IMR-90 (cell line): ENCODE measurements around the gene ZC3H7B. TPM values are rescaled to one million over a fixed set of nuclear protein-coding genes. Genes with fewer than 3 reads are reported as not detected.

ENCODE experiments used
- ATAC-seq: fragments of 200-7000 bp; cut with Tn5 transposase; 2 replicates; pipeline ENCODE4 v1.9.1; 2020; ENCODE audit warnings: low read depth, mild to moderate bottlenecking, moderate library complexity
- BruUV-seq: library from RNA; stranded (reverse); fragments of 400-500 nt; replicated peaks from 2 replicates; lab custom pipeline; 2021; lab: Mats Ljungman, UMichigan
- CTCF ChIA-PET: fragments of 300-600 bp; formaldehyde crosslinking; extraction: SDS; loops from one replicate; lab custom pipeline; 2021; ENCODE audit warnings: antibody characterized with exemption; lab: Yijun Ruan, JAX
- POLR2A ChIA-PET: fragments of 300-600 bp; sonication (Branson Sonifier 250); formaldehyde crosslinking; loops from one replicate; lab custom pipeline; 2022; ENCODE audit warnings: antibody characterized with exemption; ENCODE audit not compliant: unreplicated experiment; lab: Charles Lee
- DNase-seq: peaks from one replicate; pipeline ENCODE4 v3.0.0; 2013
- H2AFZ ChIP-seq: replicated peaks from 2 replicates; pipeline ENCODE3; 2013; ENCODE audit warnings: low read length, mild to moderate bottlenecking; ENCODE audit not compliant: poor library complexity
- H2AK5ac ChIP-seq: 2 replicates; pipeline ENCODE4 v1.6.1; 2013; ENCODE audit warnings: low read depth, low read length, inconsistent platforms
- H2AK9ac ChIP-seq: replicated peaks from 2 replicates; pipeline ENCODE3; 2013; ENCODE audit warnings: mild to moderate bottlenecking, low read depth, low read length, moderate library complexity; ENCODE audit not compliant: poor library complexity
- H2BK120ac ChIP-seq: 2 replicates; pipeline ENCODE4 v1.6.1; 2013; ENCODE audit warnings: low read depth, low read length, inconsistent platforms
- H2BK15ac ChIP-seq: 3 replicates; pipeline ENCODE4 v1.6.1; 2013; ENCODE audit warnings: low read depth, low read length, inconsistent platforms
- H2BK20ac ChIP-seq: 2 replicates; pipeline ENCODE4 v1.6.1; 2013; ENCODE audit warnings: low read depth, mild to moderate bottlenecking, inconsistent platforms, low read length, moderate library complexity
- H2BK5ac ChIP-seq: 2 replicates; pipeline ENCODE4 v1.6.1; 2013; ENCODE audit warnings: mild to moderate bottlenecking, low read depth, low read length, inconsistent platforms; ENCODE audit not compliant: poor library complexity, severe bottlenecking
- H3K14ac ChIP-seq: replicated peaks from 2 replicates; pipeline ENCODE4 v1.6.1; 2013; ENCODE audit warnings: low read depth, low read length, inconsistent platforms
- H3K18ac ChIP-seq: 2 replicates; pipeline ENCODE4 v1.6.1; 2013; ENCODE audit warnings: low read depth, low read length, control low read depth
- H3K23ac ChIP-seq: 2 replicates; pipeline ENCODE4 v1.6.1; 2013; ENCODE audit warnings: low read depth, low read length, inconsistent platforms
- H3K27ac ChIP-seq: 2 replicates; pipeline ENCODE4 v1.5.1; 2013; ENCODE audit warnings: mild to moderate bottlenecking, control low read depth, low read length; ENCODE audit not compliant: insufficient read depth
- H3K27me3 ChIP-seq: 2 replicates; pipeline ENCODE4 v1.6.1; 2013; ENCODE audit warnings: low read length; ENCODE audit not compliant: control insufficient read depth, insufficient read depth
- H3K36me3 ChIP-seq: 2 replicates; pipeline ENCODE4 v1.6.1; 2013; ENCODE audit warnings: low read length, mixed read lengths; ENCODE audit not compliant: control insufficient read depth, insufficient read depth
- H3K4ac ChIP-seq: 2 replicates; pipeline ENCODE4 v1.6.1; 2013; ENCODE audit warnings: low read depth, low read length, inconsistent platforms
- H3K4me1 ChIP-seq: 2 replicates; pipeline ENCODE4 v1.6.1; 2013; ENCODE audit warnings: low read length, mixed read lengths; ENCODE audit not compliant: control insufficient read depth, insufficient read depth
- H3K4me2 ChIP-seq: 2 replicates; pipeline ENCODE4 v1.6.1; 2013; ENCODE audit warnings: low read depth, mild to moderate bottlenecking, control low read depth, low read length, moderate library complexity
- H3K4me3 ChIP-seq: 2 replicates; pipeline ENCODE4 v1.5.1; 2013; ENCODE audit warnings: low read depth, mild to moderate bottlenecking, control low read depth, low read length, moderate library complexity; ENCODE audit not compliant: insufficient read depth
- H3K56ac ChIP-seq: 2 replicates; pipeline ENCODE4 v1.6.1; 2013; ENCODE audit warnings: low read length, inconsistent platforms; ENCODE audit not compliant: insufficient read depth; ENCODE audit errors: extremely low read depth
- H3K79me1 ChIP-seq, 2 experiments: 2 replicates each; pipeline ENCODE4 v1.6.1; 2013; ENCODE audit warnings: low read length in 2 of 2, inconsistent platforms in 1 of 2, low read depth in 1 of 2
- H3K9ac ChIP-seq: 2 replicates; pipeline ENCODE4 v1.6.1; 2013; ENCODE audit warnings: low read depth, low read length, control low read depth
- H3K9me1 ChIP-seq: 2 replicates; pipeline ENCODE4 v1.6.1; 2013; ENCODE audit warnings: low read length, inconsistent platforms; ENCODE audit not compliant: insufficient read depth
- H3K9me3 ChIP-seq: 2 replicates; pipeline ENCODE4 v1.6.1; 2013; ENCODE audit warnings: low read length; ENCODE audit not compliant: control insufficient read depth, insufficient read depth
- H4K20me1 ChIP-seq: 2 replicates; pipeline ENCODE4 v1.6.1; 2013; ENCODE audit warnings: low read length, inconsistent platforms; ENCODE audit not compliant: insufficient read depth
- H4K5ac ChIP-seq: 2 replicates; pipeline ENCODE4 v1.6.1; 2013; ENCODE audit warnings: mild to moderate bottlenecking, low read depth, low read length, control low read depth
- H4K8ac ChIP-seq, 2 experiments: 2 replicates each; pipeline ENCODE4 v1.6.1; 2013; ENCODE audit warnings: low read depth in 2 of 2, low read length in 2 of 2, control low read depth in 1 of 2, inconsistent platforms in 1 of 2
- H4K91ac ChIP-seq: 2 replicates; pipeline ENCODE4 v1.6.1; 2013; ENCODE audit warnings: low read depth, low read length, inconsistent platforms; ENCODE audit not compliant: insufficient read depth
- BHLHE40 ChIP-seq: fragments of 150-350 bp; IDR thresholded peaks from 2 replicates; pipeline ENCODE4 v1.6.1; 2016; ENCODE audit warnings: mild to moderate bottlenecking, low read depth, low read length
- CEBPB ChIP-seq: IDR thresholded peaks from 2 replicates; pipeline ENCODE4 v1.6.1; 2012; ENCODE audit warnings: low read depth, low read length, improper control_type of control experiment
- CHD1 ChIP-seq: IDR thresholded peaks from 2 replicates; pipeline ENCODE4 v1.6.1; 2012; ENCODE audit warnings: low read depth, low read length, improper control_type of control experiment
- CTCF ChIP-seq: conservative IDR thresholded peaks from 2 replicates; pipeline ENCODE4 v1.5.1; 2012; ENCODE audit warnings: mild to moderate bottlenecking, low read depth, low read length, improper control_type of control experiment
- ELK1 ChIP-seq: fragments of 150-350 bp; IDR thresholded peaks from 2 replicates; pipeline ENCODE4 v1.6.1; 2016; ENCODE audit warnings: low read depth, mild to moderate bottlenecking, low read length, moderate library complexity, borderline replicate concordance
- FOS ChIP-seq: fragments of 150-350 bp; IDR thresholded peaks from 2 replicates; pipeline ENCODE4 v1.6.1; 2016; ENCODE audit warnings: low read depth, low read length
- MAFK ChIP-seq: IDR thresholded peaks from 2 replicates; pipeline ENCODE4 v1.6.1; 2012; ENCODE audit warnings: low read depth, low read length, improper control_type of control experiment
- MAZ ChIP-seq: IDR thresholded peaks from 2 replicates; pipeline ENCODE4 v1.6.1; 2012; ENCODE audit warnings: low read depth, mild to moderate bottlenecking, low read length, improper control_type of control experiment, moderate library complexity, borderline replicate concordance
- MXI1 ChIP-seq: IDR thresholded peaks from 2 replicates; pipeline ENCODE4 v1.6.1; 2012; ENCODE audit warnings: low read depth, mild to moderate bottlenecking, low read length, moderate library complexity, borderline replicate concordance
- NFE2L2 ChIP-seq: fragments of 150-350 bp; IDR thresholded peaks from 2 replicates; pipeline ENCODE4 v1.6.1; 2016; ENCODE audit warnings: low read depth, mild to moderate bottlenecking, low read length
- POLR2A ChIP-seq: IDR thresholded peaks from 2 replicates; pipeline ENCODE4 v1.6.1; 2012; ENCODE audit warnings: mild to moderate bottlenecking, low read depth, low read length
- RAD21 ChIP-seq: IDR thresholded peaks from 2 replicates; pipeline ENCODE4 v1.6.1; 2012; ENCODE audit warnings: low read length, improper control_type of control experiment
- RCOR1 ChIP-seq: IDR thresholded peaks from 2 replicates; pipeline ENCODE4 v1.6.1; 2012; ENCODE audit warnings: mild to moderate bottlenecking, low read length, improper control_type of control experiment; ENCODE audit not compliant: insufficient replicate concordance
- RFX5 ChIP-seq: IDR thresholded peaks from 2 replicates; pipeline ENCODE4 v1.8.0; 2012; ENCODE audit warnings: low read depth, mild to moderate bottlenecking, low read length, moderate library complexity
- SMC3 ChIP-seq: fragments of 150-350 bp; IDR thresholded peaks from 2 replicates; pipeline ENCODE4 v1.6.1; 2016; ENCODE audit warnings: low read depth, mild to moderate bottlenecking, antibody characterized with exemption, low read length, moderate library complexity
- USF2 ChIP-seq: fragments of 150-350 bp; IDR thresholded peaks from 2 replicates; pipeline ENCODE4 v1.6.1; 2017; ENCODE audit warnings: mild to moderate bottlenecking, antibody characterized with exemption, low read length, low read depth
- WGBS, 2 experiments: methylation state at CpG; one replicate each; pipeline versions ENCODE4 v1.1.5 to v1.1.7; 2013; ENCODE audit warnings: missing lambda C conversion rate in 2 of 2; ENCODE audit not compliant: insufficient read length in 1 of 2; ENCODE audit errors: extremely low coverage in 2 of 2; 5-methylcytosine and 5-hydroxymethylcytosine counted together
- dilution Hi-C: fragments of 300-500 bp; cut with HindIII; formaldehyde crosslinking; loops from one replicate; pipeline ENCODE4 v1.14.3; 2018; ENCODE audit warnings: low sequenced_read_pairs; ENCODE audit not compliant: unreplicated experiment
- in situ Hi-C: fragments of 300-500 bp; cut with MboI; formaldehyde crosslinking; loops from 3 replicates; pipeline ENCODE4 v1.14.3; 2019; ENCODE audit warnings: low sequenced_read_pairs, inconsistent platforms, mixed read lengths
- intact Hi-C: fragments of 100-400 bp; cut with micrococcal nuclease; formaldehyde crosslinking; loops from 2 replicates; pipeline ENCODE4 v1.10.0; 2022
- polyA plus RNA-seq, 3 experiments: library from polyadenylated mRNA; depleted of rRNA; stranded (reverse); fragments of >200 nt; gene quantifications; 2 replicates each; pipeline ENCODE4 v1.2.3, GENCODE V29; 2012; ENCODE audit warnings: low replicate concordance in 1 of 3
- total RNA-seq: library from RNA; depleted of rRNA; stranded (reverse); fragments of >200 nt; gene quantifications from 2 replicates; pipeline ENCODE4 v1.2.3, GENCODE V29; 2012

ZC3H7B gene
- total and polyA plus RNA-seq, 2 of the 4 experiments (the other 2 are of a cell fraction), result 37.6 to 72.3 TPM

GRCh38 chr22:41273128-41273527, 28.2 kb upstream of the ZC3H7B start:
- H4K5ac ChIP-seq, result no peak overlapping the region
- ChIA-PET POLR2A (no interaction called here), CTCF (no interaction called here)
- no peaks in the 10 kb centered on the region for H3K9me3 ChIP-seq
- peaks cover 44 to 67% of the 10 kb centered on the region in 2 experiments for H3K79me1 ChIP-seq
- no peaks in the 10 kb centered on the region for H3K4me1 ChIP-seq
- H3K27me3 ChIP-seq, result no peaks in the 10 kb centered on the region
- H4K20me1 ChIP-seq, result peaks cover 17% of the 10 kb centered on the region
- DNase-seq (no peak), ATAC-seq (no peak)
- TF ChIP-seq USF2 (no peak), FOS (no peak), CTCF (no peak), RFX5 (no peak), CEBPB (no peak), MAFK (no peak), POLR2A (no peak), MXI1 (no peak), RAD21 (no peak), ELK1 (no peak), NFE2L2 (no peak), BHLHE40 (no peak), SMC3 (no peak), MAZ (no peak), CHD1 (no peak), RCOR1 (no peak)
- BruUV-seq, result no TSS peak
- no peak overlapping the region for H3K23ac ChIP-seq
- no peak overlapping the region for H2BK5ac ChIP-seq
- no peak overlapping the region for H2BK120ac ChIP-seq
- no peak overlapping the region for H3K4ac ChIP-seq
- no peak overlapping the region for H3K27ac ChIP-seq
- peaks cover 12% of the 10 kb centered on the region for H3K9me1 ChIP-seq
- no peak overlapping the region for H3K56ac ChIP-seq
- H2AK5ac ChIP-seq, result no peak overlapping the region
- no peak overlapping the region for H3K14ac ChIP-seq
- H2BK20ac ChIP-seq, result 0 out of 2 replicates have a peak overlapping the region, but pooled peaks have one; percentile 36
- dilution Hi-C loops, result no loop called here
- no peak overlapping the region for H2AFZ ChIP-seq
- H3K4me3 ChIP-seq, result no peak overlapping the region
- no peak overlapping the region for H3K4me2 ChIP-seq
- peak overlapping the region; percentile 82 for H2AK9ac ChIP-seq
- H2BK15ac ChIP-seq, result no peak overlapping the region
- peaks cover 67% of the 10 kb centered on the region for H3K36me3 ChIP-seq
- intact Hi-C loops, result no loop called here
- no peak overlapping the region for H3K9ac ChIP-seq
- in situ Hi-C loops, result no loop called here
- no peak overlapping the region for H4K8ac ChIP-seq
- H4K91ac ChIP-seq, result no peak overlapping the region
- H3K18ac ChIP-seq, result no peak overlapping the region
- 98% methylated on average over 6 of the region's 7 CpGs; no CpG with 5 or more reads in 1 of the 2 experiments for WGBS, 2 experiments
